ENCODE data around the gene MYO9A.

DNA sequence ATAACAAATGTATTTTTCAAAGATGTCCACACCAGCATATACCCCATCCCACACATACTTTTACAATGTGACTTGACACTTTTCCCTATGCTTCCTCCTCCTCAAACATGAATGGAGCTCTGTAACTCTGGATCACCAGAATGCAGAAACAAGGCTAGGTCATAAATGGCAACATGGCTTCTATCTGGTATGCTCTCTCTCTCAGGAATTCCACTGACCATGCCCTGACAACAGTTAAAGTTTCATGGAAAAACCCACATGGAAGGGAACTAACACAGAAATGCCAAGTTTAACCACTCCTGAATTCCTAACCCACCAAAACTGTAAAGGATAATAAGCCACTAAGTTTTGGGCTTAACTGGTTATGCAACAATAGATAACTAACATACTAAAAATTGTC is 19.9 kb downstream of the MYO9A start:
- TF ChIP-seq CTCF (IDR thresholded peaks at IDR 0.05; ENCODE audit: borderline replicate concordance, extremely low read depth, low read length, poor library complexity, severe bottlenecking) (no peak), EZH2 (IDR thresholded peaks at IDR 0.05; ENCODE audit: borderline replicate concordance, low read depth, low read length, severe bottlenecking) (no peak)
